Fibroblast of lung (primary cell): ENCODE data around the gene TMEM178B. TPM values are rescaled to one million over a fixed set of nuclear protein-coding genes. Genes with fewer than 3 reads are reported as not detected.

Experiments
- DNase-seq, 2 donors: peaks; one replicate each; pipeline versions ENCODE4 v3.0.0 to v3.0.0-alpha.2; 2010; ENCODE audit warnings: low read depth in 2 of 2
- H2AFZ ChIP-seq: 2 replicates; pipeline ENCODE4 v1.5.1; 2012; ENCODE audit warnings: low read length, control low read depth, inconsistent platforms
- H3K27ac ChIP-seq: 2 replicates; pipeline ENCODE4 v1.5.1; 2011; ENCODE audit warnings: low read length, control low read depth; ENCODE audit not compliant: insufficient read depth
- H3K27me3 ChIP-seq: 2 replicates; pipeline ENCODE4 v1.5.1; 2011; ENCODE audit warnings: mild to moderate bottlenecking, low read length; ENCODE audit not compliant: control insufficient read depth, insufficient read depth
- H3K36me3 ChIP-seq: 2 replicates; pipeline ENCODE4 v1.5.1; 2011; ENCODE audit warnings: low read length; ENCODE audit not compliant: control insufficient read depth, insufficient read depth
- H3K4me1 ChIP-seq: 2 replicates; pipeline ENCODE4 v1.5.1; 2011; ENCODE audit warnings: low read length; ENCODE audit not compliant: control insufficient read depth, insufficient read depth; ENCODE audit errors: extremely low read depth
- H3K4me2 ChIP-seq: 2 replicates; pipeline ENCODE4 v1.5.1; 2011; ENCODE audit warnings: low read length, control low read depth; ENCODE audit not compliant: insufficient read depth; ENCODE audit errors: extremely low read depth
- H3K4me3 ChIP-seq, 4 experiments: fragments of 200-600 bp in 1 of 4; sonication (generic) in 1 of 4; replicated peaks in 1 of 4; 2 replicates each; pipeline ENCODE4 v1.5.1; 2011 to 2016; ENCODE audit warnings: low read length in 4 of 4, low read depth in 3 of 4, mild to moderate bottlenecking in 3 of 4, control low read depth in 2 of 4, inconsistent platforms in 1 of 4, mixed read lengths in 1 of 4; ENCODE audit not compliant: insufficient read depth in 1 of 4; ENCODE audit errors: control extremely low read depth in 1 of 4
- H3K79me2 ChIP-seq: 2 replicates; pipeline ENCODE4 v1.5.1; 2012; ENCODE audit warnings: mild to moderate bottlenecking, low read length, inconsistent platforms; ENCODE audit not compliant: control insufficient read depth, insufficient read depth
- H3K9ac ChIP-seq: 2 replicates; pipeline ENCODE4 v1.5.1; 2011; ENCODE audit warnings: mild to moderate bottlenecking, low read length, control low read depth; ENCODE audit not compliant: insufficient read depth
- H3K9me3 ChIP-seq: 2 replicates; pipeline ENCODE4 v1.5.1; 2012; ENCODE audit warnings: low read depth, low read length; ENCODE audit not compliant: control insufficient read depth, insufficient read depth
- H4K20me1 ChIP-seq: 2 replicates; pipeline ENCODE4 v1.5.1; 2011; ENCODE audit warnings: low read length; ENCODE audit not compliant: control insufficient read depth, insufficient read depth; ENCODE audit errors: extremely low read depth
- EZH2 ChIP-seq: IDR thresholded peaks from 2 replicates; pipeline ENCODE4 v1.5.1; 2012; ENCODE audit warnings: low read length, control low read depth, mild to moderate bottlenecking; ENCODE audit errors: missing control alignments
- polyA plus RNA-seq, 2 donors: library from polyadenylated mRNA; depleted of rRNA in 1 of 2; stranded (reverse) in 1 of 2; unstranded in 1 of 2; fragments of >200 nt; gene quantifications; 2 replicates each; pipeline ENCODE4 v1.2.1, GENCODE V29; 2011 to 2012; ENCODE audit warnings: missing spikeins in 1 of 2
- total RNA-seq: library from RNA; depleted of rRNA; stranded (reverse); fragments of >200 nt; gene quantifications from 2 replicates; pipeline ENCODE4 v1.2.1, GENCODE V29; 2014
- TF ChIP-seq, protein P1 (sequence below), 2 donors: IDR thresholded peaks in 1 of 2; conservative IDR thresholded peaks in 1 of 2; 1 replicate in 1 of 2; 2 replicates in 1 of 2; pipeline ENCODE4 v1.5.1; 2011 to 2012; ENCODE audit warnings: low read length in 2 of 2, control low read depth in 1 of 2, inconsistent platforms in 1 of 2, low read depth in 1 of 2, mild to moderate bottlenecking in 1 of 2

The TMEM178B gene
- total and polyA plus RNA-seq, 2 donors (not counting 1 experiment from before 2014, with no cell fraction given) = under 0.01 to 0.14 TPM

DNA sequence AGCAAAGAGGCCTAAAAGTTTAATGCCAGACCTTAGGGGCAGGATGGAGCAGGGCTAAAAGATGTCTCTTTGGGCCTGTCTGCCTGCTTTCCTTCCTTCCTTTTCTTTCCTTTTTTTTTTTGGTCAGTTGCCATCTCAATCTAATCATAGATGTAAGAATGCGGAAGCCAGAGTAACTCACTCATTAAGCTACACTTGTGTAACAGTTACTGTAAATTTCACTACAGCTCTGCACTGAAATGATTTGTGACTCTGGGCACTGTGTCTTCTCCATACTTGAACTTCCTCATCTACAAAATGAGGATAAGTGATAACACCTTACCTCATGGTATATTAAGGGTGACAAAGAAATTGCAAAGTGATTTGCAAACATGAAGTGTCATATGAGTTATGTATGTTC lies 401.8 kb downstream of the TMEM178B start:
- Histone ChIP-seq H3K27me3 (no peaks in the 10 kb centered on the region), H3K9me3 (no peaks in the 10 kb centered on the region), H4K20me1 (no peaks in the 10 kb centered on the region), H3K79me2 (no peaks in the 10 kb centered on the region), H3K36me3 (no peaks in the 10 kb centered on the region), H3K9ac (no peak overlapping the region), H3K4me2 (no peak overlapping the region), H3K4me3 (no peak overlapping the region), H3K27ac (no peak overlapping the region), H2AFZ (no peak overlapping the region), H3K4me1 (no peaks in the 10 kb centered on the region)
- no peak for TF ChIP-seq EZH2
- peak; percentile 2 to 10 for DNase-seq

GRCh38 chr7:141477865-141478264 lies 404.0 kb downstream of the TMEM178B start:
- Histone ChIP-seq H3K9ac (no peak overlapping the region), H3K4me3 (no peak overlapping the region), H2AFZ (no peak overlapping the region), H3K4me1 (no peaks in the 10 kb centered on the region), H4K20me1 (no peaks in the 10 kb centered on the region), H3K36me3 (no peaks in the 10 kb centered on the region), H3K79me2 (no peaks in the 10 kb centered on the region), H3K27me3 (no peaks in the 10 kb centered on the region), H3K9me3 (no peaks in the 10 kb centered on the region), H3K27ac (no peak overlapping the region), H3K4me2 (no peak overlapping the region)
- no peak for TF ChIP-seq EZH2
- TF ChIP-seq, protein P1, sequence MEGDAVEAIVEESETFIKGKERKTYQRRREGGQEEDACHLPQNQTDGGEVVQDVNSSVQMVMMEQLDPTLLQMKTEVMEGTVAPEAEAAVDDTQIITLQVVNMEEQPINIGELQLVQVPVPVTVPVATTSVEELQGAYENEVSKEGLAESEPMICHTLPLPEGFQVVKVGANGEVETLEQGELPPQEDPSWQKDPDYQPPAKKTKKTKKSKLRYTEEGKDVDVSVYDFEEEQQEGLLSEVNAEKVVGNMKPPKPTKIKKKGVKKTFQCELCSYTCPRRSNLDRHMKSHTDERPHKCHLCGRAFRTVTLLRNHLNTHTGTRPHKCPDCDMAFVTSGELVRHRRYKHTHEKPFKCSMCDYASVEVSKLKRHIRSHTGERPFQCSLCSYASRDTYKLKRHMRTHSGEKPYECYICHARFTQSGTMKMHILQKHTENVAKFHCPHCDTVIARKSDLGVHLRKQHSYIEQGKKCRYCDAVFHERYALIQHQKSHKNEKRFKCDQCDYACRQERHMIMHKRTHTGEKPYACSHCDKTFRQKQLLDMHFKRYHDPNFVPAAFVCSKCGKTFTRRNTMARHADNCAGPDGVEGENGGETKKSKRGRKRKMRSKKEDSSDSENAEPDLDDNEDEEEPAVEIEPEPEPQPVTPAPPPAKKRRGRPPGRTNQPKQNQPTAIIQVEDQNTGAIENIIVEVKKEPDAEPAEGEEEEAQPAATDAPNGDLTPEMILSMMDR (conservative IDR thresholded peaks at IDR 0.05 in 1 of 2, IDR thresholded peaks at IDR 0.05 in 1 of 2; ENCODE audit: low read depth in 1 of 2, low read length in 2 of 2) = no peak
- peak in 1 of 2 donors; percentile 61 for DNase-seq

- TF ChIP-seq EZH2 = no peak
- TF ChIP-seq, protein P1 (conservative IDR thresholded peaks at IDR 0.05 in 1 of 2, IDR thresholded peaks at IDR 0.05 in 1 of 2; ENCODE audit: low read depth in 1 of 2, low read length in 2 of 2) = no peak
- Histone ChIP-seq H4K20me1 (no peaks in the 10 kb centered on the region), H2AFZ (no peak overlapping the region), H3K27ac (no peak overlapping the region), H3K36me3 (no peaks in the 10 kb centered on the region), H3K79me2 (no peaks in the 10 kb centered on the region), H3K4me3 (no peak overlapping the region), H3K4me2 (no peak overlapping the region), H3K27me3 (no peaks in the 10 kb centered on the region), H3K9ac (no peak overlapping the region), H3K9me3 (no peaks in the 10 kb centered on the region), H3K4me1 (no peaks in the 10 kb centered on the region)
- DNase-seq = no peak
Measured at GRCh38 chr7:141478845-141479244, 405.0 kb downstream of the TMEM178B start.
